ENCODE results near the gene OTOS. TPM values are rescaled to one million over a fixed set of nuclear protein-coding genes. Genes with fewer than 3 reads are reported as not detected.

OTOS gene
- total and polyA plus RNA-seq, 8 donors = not detected

- Histone ChIP-seq H3K4me3 (no peak overlapping the region), H3K9me3 (no peaks in the 10 kb centered on the region), H3K27ac (no peak overlapping the region), H3K27me3 (no peaks in the 10 kb centered on the region), H3K4me1 (no peaks in the 10 kb centered on the region), H3K36me3 (no peaks in the 10 kb centered on the region)
- no peak for FAIRE-seq
- peak in 3 of 4 donors; percentile 80 to 86 (median 82) for ATAC-seq
- WGBS, 2 donors = 19% methylated on average over 12 of the region's 12 CpGs
- intact Hi-C loops (cut with DNase I) = loop anchor here (5.0 to 10.0 kb wide), 3 partner anchors 85 to 1115 kb away; no protein-coding TSS in a partner anchor
- peak in 4 of 6 donors; percentile 15 to 74 (median 58) for DNase-seq
- TF ChIP-seq CTCF (IDR thresholded peaks at IDR 0.05) = peak; percentile 27 to 52 (median 49)
These were observed 9.7 kb upstream of the OTOS start for GRCh38 chr2:240149943-240150784.

DNA sequence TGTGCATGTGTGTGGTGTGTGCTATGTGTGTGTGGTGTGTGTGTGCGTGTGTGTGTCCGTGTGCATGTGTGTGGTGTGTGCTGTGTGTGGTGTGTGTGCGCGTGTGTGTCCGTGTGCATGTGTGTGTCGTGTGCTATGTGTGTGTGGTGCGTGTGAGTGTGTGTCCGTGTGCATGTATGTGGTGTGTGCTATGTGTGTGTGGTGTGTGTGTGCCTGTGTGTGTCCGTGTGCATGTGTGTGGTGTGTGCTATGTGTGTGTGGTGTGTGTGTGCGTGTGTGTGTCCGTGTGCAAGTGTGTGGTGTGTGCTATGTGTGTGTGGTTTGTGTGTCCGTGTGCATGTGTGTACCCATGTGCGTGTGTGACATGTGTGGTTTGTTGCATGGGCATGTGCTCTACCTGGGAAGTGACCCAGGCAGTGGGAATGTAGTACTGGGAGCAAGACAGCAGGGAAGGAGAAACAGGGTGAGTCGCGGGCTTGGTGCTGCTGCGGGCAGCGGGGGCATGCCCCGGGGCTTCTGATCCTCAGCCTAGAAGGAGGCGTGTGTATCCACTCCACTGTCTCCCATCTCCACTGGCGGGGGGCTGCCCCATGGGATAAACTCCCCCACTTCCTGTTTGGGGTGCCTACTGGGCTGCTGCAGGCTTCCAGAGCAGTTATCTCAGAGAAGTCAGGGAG is 7.6 kb upstream of the OTOS start:
- Histone ChIP-seq H3K9me3 (no peaks in the 10 kb centered on the region), H3K27me3 (no peaks in the 10 kb centered on the region), H3K27ac (no peak overlapping the region), H3K36me3 (no peaks in the 10 kb centered on the region), H3K4me3 (no peak overlapping the region), H3K4me1 (no peaks in the 10 kb centered on the region)
- 64 to 65% methylated on average over 20 of the region's 20 CpGs for WGBS, 2 donors
- no peak for TF ChIP-seq CTCF (IDR thresholded peaks at IDR 0.05)
- DNase-seq (no peak), FAIRE-seq (no peak), ATAC-seq (no peak)
- intact Hi-C loops (cut with DNase I) = loop anchor here (5.0 to 10.0 kb wide), 3 partner anchors 83 to 1113 kb away; no protein-coding TSS in a partner anchor

GRCh38 chr2:240147382-240147781 is 6.9 kb upstream of the OTOS start:
- TF ChIP-seq CTCF (IDR thresholded peaks at IDR 0.05) = no peak
- Histone ChIP-seq H3K27ac (no peak overlapping the region), H3K4me1 (no peaks in the 10 kb centered on the region), H3K9me3 (no peaks in the 10 kb centered on the region), H3K4me3 (no peak overlapping the region), H3K27me3 (no peaks in the 10 kb centered on the region), H3K36me3 (no peaks in the 10 kb centered on the region)
- FAIRE-seq = no peak
- intact Hi-C loops (cut with DNase I) = loop anchor here (5.0 to 10.0 kb wide), 3 partner anchors 83 to 1113 kb away; no protein-coding TSS in a partner anchor
- no peak for ATAC-seq
- WGBS, 2 donors = 44 to 74% methylated on average over 5 of the region's 5 CpGs
- DNase-seq = no peak

DNA sequence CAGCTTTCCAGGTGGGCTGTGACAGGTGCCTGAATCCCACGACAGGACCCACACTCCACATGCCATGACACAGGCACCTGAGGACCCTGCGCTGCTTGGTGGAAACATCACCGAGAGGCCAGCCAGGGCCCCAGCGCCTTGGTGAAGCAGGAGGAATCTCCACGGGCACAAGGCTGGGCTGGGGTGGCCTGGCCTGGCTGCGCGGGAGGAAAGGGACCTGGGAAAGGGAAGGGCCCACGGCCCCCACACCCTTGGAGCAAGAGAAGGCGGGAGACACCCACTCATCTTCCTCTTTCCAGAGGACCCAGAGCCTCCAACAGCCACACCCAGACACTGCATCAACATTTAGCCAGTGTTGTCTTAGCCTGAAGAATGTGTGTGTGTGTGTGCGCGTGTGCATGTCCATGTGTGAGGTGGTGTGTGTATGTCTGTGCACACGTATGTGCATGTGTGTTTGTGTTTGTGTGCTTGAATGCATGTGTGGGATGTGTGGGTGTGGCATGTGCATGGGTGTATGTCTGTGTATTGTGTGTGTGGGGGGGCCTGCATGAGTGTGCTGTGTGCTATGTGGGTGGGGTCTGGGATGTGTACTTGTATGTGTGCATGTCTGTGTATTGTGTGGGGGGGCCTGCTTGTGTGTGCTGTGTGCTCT is 6.3 kb upstream of the OTOS start:
- Histone ChIP-seq H3K27me3 (no peaks in the 10 kb centered on the region), H3K4me1 (no peaks in the 10 kb centered on the region), H3K9me3 (no peaks in the 10 kb centered on the region), H3K36me3 (no peaks in the 10 kb centered on the region), H3K4me3 (no peak overlapping the region), H3K27ac (no peak overlapping the region)
- DNase-seq = no peak
- FAIRE-seq = no peak
- ATAC-seq = no peak
- intact Hi-C loops (cut with DNase I) = loop anchor here (5.0 to 10.0 kb wide), 3 partner anchors 82 to 1112 kb away; no protein-coding TSS in a partner anchor
- TF ChIP-seq CTCF (IDR thresholded peaks at IDR 0.05) = no peak
- 52 to 60% methylated on average over 12 of the region's 12 CpGs for WGBS, 2 donors
